Common myeloid progenitor, CD34-positive (primary cell): ENCODE measurements around the gene PSG5.
"Not testable (repeated sequence)": the region's sequence is repeated elsewhere in the genome, so short reads cannot be mapped to it uniquely, and the experiment has no call there.

Experiments
- CTCF ChIA-PET: fragments of 350-600 bp; sonication (Branson Sonifier 250); formaldehyde crosslinking; loops from one replicate; lab custom pipeline; 2021; ENCODE audit warnings: antibody characterized with exemption; lab: Charles Lee
- POLR2A ChIA-PET: fragments of 350-600 bp; sonication (Branson Sonifier 250); formaldehyde crosslinking; loops from one replicate; lab custom pipeline; 2021; ENCODE audit warnings: antibody characterized with exemption; lab: Charles Lee
- DNase-seq, 3 donors: peaks; one replicate each; pipeline versions ENCODE4 v3.0.0 to v3.0.0-alpha.2; 2013
- H3K27ac ChIP-seq, 2 experiments: 1 replicate in 1 of 2; 2 replicates in 1 of 2; pipeline ENCODE4 v1.7.0; 2013; ENCODE audit warnings: inconsistent platforms in 2 of 2, low read length in 2 of 2, mild to moderate bottlenecking in 2 of 2, low read depth in 1 of 2, moderate library complexity in 1 of 2; ENCODE audit not compliant: severe bottlenecking in 2 of 2, insufficient read depth in 1 of 2, poor library complexity in 1 of 2
- H3K27me3 ChIP-seq, 5 experiments: replicated peaks in 2 of 5; 1 replicate in 3 of 5; 2 replicates in 2 of 5; pipeline versions ENCODE4 v1.6.1 to v1.7.0; 2013; ENCODE audit warnings: low read length in 4 of 5, mild to moderate bottlenecking in 2 of 5, moderate library complexity in 2 of 5, inconsistent platforms in 1 of 5; ENCODE audit not compliant: insufficient read depth in 5 of 5, control insufficient read depth in 4 of 5
- H3K36me3 ChIP-seq, 4 experiments: 1 replicate in 2 of 4; 2 replicates in 2 of 4; pipeline versions ENCODE4 v1.6.1 to v1.7.0; 2013; ENCODE audit warnings: low read length in 3 of 4, control low read depth in 1 of 4, mild to moderate bottlenecking in 1 of 4; ENCODE audit not compliant: control insufficient read depth in 4 of 4, insufficient read depth in 4 of 4
- H3K4me1 ChIP-seq, 4 experiments: 1 replicate in 3 of 4; 2 replicates in 1 of 4; pipeline versions ENCODE4 v1.6.1 to v1.7.1; 2013; ENCODE audit warnings: low read length in 3 of 4, mild to moderate bottlenecking in 3 of 4, control low read depth in 1 of 4, inconsistent platforms in 1 of 4, moderate library complexity in 1 of 4; ENCODE audit not compliant: control insufficient read depth in 4 of 4, insufficient read depth in 4 of 4; ENCODE audit errors: control extremely low read depth in 1 of 4
- H3K4me3 ChIP-seq, 7 experiments: 1 replicate in 4 of 7; 2 replicates in 3 of 7; pipeline versions ENCODE4 v1.5.1 to v1.7.0; 2013; ENCODE audit warnings: mild to moderate bottlenecking in 7 of 7, low read length in 6 of 7, moderate library complexity in 6 of 7, inconsistent platforms in 2 of 7, low read depth in 2 of 7, control low read depth in 1 of 7; ENCODE audit not compliant: insufficient read depth in 4 of 7, control insufficient read depth in 1 of 7; ENCODE audit errors: extremely low read depth in 1 of 7
- H3K9me3 ChIP-seq, 5 experiments: 1 replicate in 4 of 5; 2 replicates in 1 of 5; pipeline versions ENCODE4 v1.6.1 to v1.7.1; 2013; ENCODE audit warnings: low read length in 4 of 5, mild to moderate bottlenecking in 2 of 5, inconsistent platforms in 1 of 5, low read depth in 1 of 5, moderate library complexity in 1 of 5; ENCODE audit not compliant: control insufficient read depth in 4 of 5, insufficient read depth in 2 of 5; ENCODE audit errors: control extremely low read depth in 1 of 5
- WGBS: methylation state at CpG from one replicate; pipeline ENCODE4 v1.1.5; 2013; ENCODE audit not compliant: insufficient coverage; 5-methylcytosine and 5-hydroxymethylcytosine counted together

PSG5 gene

GRCh38 chr19:43149788-43150187 is 36.5 kb downstream of the PSG5 start:
- H3K36me3 ChIP-seq, H3K9me3 ChIP-seq, H3K4me1 ChIP-seq, H3K27me3 ChIP-seq, POLR2A ChIA-PET, H3K4me3 ChIP-seq, CTCF ChIA-PET, H3K27ac ChIP-seq, DNase-seq: not testable (repeated sequence)
- 90% methylated on average over 5 of the region's 7 CpGs for WGBS

- Histone ChIP-seq H3K27me3 (no peaks in the 10 kb centered on the region), H3K36me3 (no peaks in the 10 kb centered on the region), H3K4me1 (peaks cover 0 to 1% (median 0%) of the 10 kb centered on the region in 4 experiments), H3K27ac (no peak overlapping the region), H3K4me3 (no peak overlapping the region), H3K9me3 (no peaks in the 10 kb centered on the region)
- ChIA-PET POLR2A (no interaction called here), CTCF (no interaction called here)
- no CpG with 5 or more reads among the region's 1 CpG for WGBS
- peak; percentile 2 to 23 (median 4) for DNase-seq
These were observed 38.1 kb downstream of the PSG5 start for GRCh38 chr19:43148233-43148632.

- 86% methylated on average over 1 of the region's 1 CpG for WGBS
- H3K36me3 ChIP-seq, H3K4me1 ChIP-seq, POLR2A ChIA-PET, H3K4me3 ChIP-seq, CTCF ChIA-PET, H3K9me3 ChIP-seq, DNase-seq, H3K27me3 ChIP-seq, H3K27ac ChIP-seq: not testable (repeated sequence)
These were observed 44.6 kb downstream of the PSG5 start for GRCh38 chr19:43141763-43142162.

- H3K4me3 ChIP-seq = no peak overlapping the region
- H3K9me3 ChIP-seq = no peaks in the 10 kb centered on the region
- no peak for DNase-seq
- CTCF ChIA-PET = no interaction called here
- POLR2A ChIA-PET = no interaction called here
- H3K4me1 ChIP-seq = no peaks in the 10 kb centered on the region
- no peaks in the 10 kb centered on the region for H3K27me3 ChIP-seq
- no peaks in the 10 kb centered on the region for H3K36me3 ChIP-seq
- 97% methylated on average over 5 of the region's 6 CpGs for WGBS
- H3K27ac ChIP-seq = no peak overlapping the region
These were observed 53.6 kb downstream of the PSG5 start for GRCh38 chr19:43132696-43133095.

- H3K27ac ChIP-seq, H3K4me1 ChIP-seq, H3K36me3 ChIP-seq, POLR2A ChIA-PET, H3K9me3 ChIP-seq, H3K27me3 ChIP-seq, CTCF ChIA-PET, DNase-seq, H3K4me3 ChIP-seq: not testable (repeated sequence)
- WGBS = 71% methylated on average over 8 of the region's 8 CpGs
These were observed 55.0 kb downstream of the PSG5 start for GRCh38 chr19:43131281-43131842.

GRCh38 chr19:43129197-43129596 is 57.1 kb downstream of the PSG5 start:
- H3K4me3 ChIP-seq, H3K4me1 ChIP-seq, CTCF ChIA-PET, H3K27me3 ChIP-seq, H3K36me3 ChIP-seq, H3K27ac ChIP-seq, H3K9me3 ChIP-seq, DNase-seq, POLR2A ChIA-PET: not testable (repeated sequence)
- WGBS = 95% methylated on average over 5 of the region's 7 CpGs

- POLR2A ChIA-PET = not testable (repeated sequence)
These were observed 59.0 kb downstream of the PSG5 start for GRCh38 chr19:43127336-43127735.

More at GRCh38 chr19:43127336-43127735, 59.0 kb downstream of the PSG5 start:
- H3K36me3 ChIP-seq, H3K27ac ChIP-seq, H3K9me3 ChIP-seq, H3K27me3 ChIP-seq, CTCF ChIA-PET, H3K4me3 ChIP-seq, DNase-seq, H3K4me1 ChIP-seq: not testable (repeated sequence)
- WGBS = no CpG with 5 or more reads among the region's 3 CpGs
